ENCODE results near the gene SLC12A8. TPM values are rescaled to one million over a fixed set of nuclear protein-coding genes. Genes with fewer than 3 reads are reported as not detected.

Gene SLC12A8
- total RNA-seq, 1 donor from 2014 or later = 1.1 TPM

DNA sequence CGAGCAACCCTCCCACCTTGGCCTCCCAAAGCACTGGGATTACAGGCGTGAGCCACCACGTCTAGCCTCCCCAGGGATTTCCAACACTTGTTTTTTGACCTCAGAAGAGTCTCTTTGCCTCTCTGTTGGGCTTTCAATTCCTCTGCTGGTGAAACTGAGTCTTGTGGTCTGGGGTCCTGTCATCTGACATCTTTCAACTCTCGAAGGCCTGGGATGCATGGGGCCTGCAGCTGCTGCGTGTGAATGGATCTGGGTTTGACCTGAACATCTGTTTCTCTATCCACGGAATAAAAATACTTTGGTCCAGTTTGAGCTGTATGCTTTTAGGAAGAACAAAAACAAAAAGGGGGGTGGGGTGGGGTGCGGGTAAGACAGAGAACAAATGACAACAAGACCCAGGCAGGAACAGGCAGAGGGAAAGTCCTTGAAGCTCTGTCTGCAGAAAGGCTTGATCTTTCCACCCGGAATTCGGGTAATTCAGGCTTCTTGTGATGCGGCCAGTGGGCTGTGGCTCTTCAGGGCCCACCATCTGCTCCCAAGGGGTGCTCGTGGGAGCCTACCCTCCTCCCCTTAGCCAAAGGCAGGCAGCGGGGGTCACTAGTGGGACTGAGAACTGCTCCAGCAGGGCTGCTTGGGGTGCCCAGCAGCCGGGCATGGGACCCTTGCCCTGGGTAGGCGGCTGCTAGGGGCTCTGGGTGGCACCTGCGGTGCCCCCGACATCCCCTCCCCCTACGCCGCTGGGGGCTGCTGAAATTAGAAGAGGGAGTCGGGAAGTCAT, 71.5 kb downstream of the SLC12A8 start:
- Mint-ChIP-seq H3K9me3 (no peaks in the 10 kb centered on the region), H3K27me3 (peaks cover 45% of the 10 kb centered on the region), H3K27ac (peak overlapping the region; percentile 90), H3K36me3 (ENCODE audit: low read depth) (peaks cover 2% of the 10 kb centered on the region), H3K4me3 (peak overlapping the region; percentile 82), H3K4me1 (peaks cover 66% of the 10 kb centered on the region)
- intact Hi-C loops (cut with micrococcal nuclease) = loop anchor here (1.0 to 5.0 kb wide), 8 partner anchors 9 to 144 kb away; no protein-coding TSS in a partner anchor
- no peak for DNase-seq

DNA sequence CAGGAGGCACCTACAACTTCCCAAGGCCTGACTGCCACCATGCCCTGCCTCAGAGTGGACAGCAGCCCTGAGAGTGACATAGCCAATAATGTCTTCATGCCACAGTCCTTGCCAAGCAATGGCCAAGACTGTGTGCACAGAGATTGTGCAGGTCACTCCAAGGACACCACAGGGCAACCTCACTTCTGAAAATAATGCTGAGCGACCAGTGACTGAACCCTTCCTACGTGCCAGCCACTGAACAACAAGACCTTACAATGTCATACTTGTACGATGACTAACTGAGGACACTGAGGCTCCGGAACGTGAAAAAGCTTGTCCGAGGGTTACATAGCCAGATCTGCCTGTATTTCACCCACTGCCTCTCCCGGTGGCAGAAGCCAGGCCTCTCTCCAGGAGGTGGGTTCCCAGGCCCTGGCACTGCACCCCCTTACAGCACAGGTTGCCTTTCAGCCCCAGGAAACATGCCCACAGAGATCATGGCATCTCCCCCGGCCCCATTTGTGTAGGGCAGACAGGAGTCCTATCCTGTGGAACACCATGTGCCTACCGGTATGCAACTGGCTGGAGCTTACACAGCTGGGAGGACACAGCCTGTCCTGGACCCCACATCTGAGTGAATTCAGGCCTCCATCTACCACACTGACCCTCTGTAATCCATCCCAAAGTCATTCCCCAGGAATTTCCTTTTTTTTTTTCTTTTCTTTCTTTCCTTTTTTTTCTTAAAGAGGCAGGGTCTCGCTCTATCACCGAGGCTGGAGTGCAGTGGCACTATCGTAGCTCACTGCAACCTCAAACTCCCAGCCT, 72.3 kb downstream of the SLC12A8 start:
- Mint-ChIP-seq H3K27me3 (peaks cover 49% of the 10 kb centered on the region), H3K36me3 (ENCODE audit: low read depth) (peaks cover 2% of the 10 kb centered on the region), H3K9me3 (no peaks in the 10 kb centered on the region), H3K4me1 (peaks cover 65% of the 10 kb centered on the region), H3K27ac (no peak overlapping the region), H3K4me3 (peak overlapping the region; percentile 82)
- no peak for DNase-seq
- intact Hi-C loops (cut with micrococcal nuclease) = loop anchor here (5.0 kb wide), 3 partner anchors 92 to 143 kb away; no protein-coding TSS in a partner anchor

DNA sequence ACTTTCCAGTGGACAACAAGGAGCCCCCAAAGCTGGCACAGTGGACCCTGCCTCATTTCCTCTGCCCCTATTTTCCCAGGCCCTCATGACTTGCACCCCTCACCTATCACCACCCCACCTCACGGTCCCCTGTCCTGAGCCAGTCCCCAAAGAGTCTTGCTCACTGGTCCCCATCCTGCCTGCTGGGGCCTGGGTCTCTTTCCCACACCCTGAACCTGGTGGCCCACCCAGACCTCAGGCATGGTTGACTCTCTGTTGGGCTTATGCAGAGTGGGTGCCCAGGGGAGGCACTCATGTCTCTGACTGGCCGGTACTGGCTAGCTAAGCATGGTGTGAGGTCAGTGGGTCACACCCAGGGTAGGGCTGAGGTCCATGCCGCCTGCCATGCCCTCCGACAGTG, 73.2 kb downstream of the SLC12A8 start:
- Mint-ChIP-seq H3K27ac (no peak overlapping the region), H3K27me3 (peaks cover 48% of the 10 kb centered on the region), H3K4me3 (no peak overlapping the region), H3K36me3 (ENCODE audit: low read depth) (peaks cover 2% of the 10 kb centered on the region), H3K4me1 (peaks cover 66% of the 10 kb centered on the region), H3K9me3 (peaks cover 3% of the 10 kb centered on the region)
- intact Hi-C loops (cut with micrococcal nuclease) = no loop called here
- no peak for DNase-seq

DNA sequence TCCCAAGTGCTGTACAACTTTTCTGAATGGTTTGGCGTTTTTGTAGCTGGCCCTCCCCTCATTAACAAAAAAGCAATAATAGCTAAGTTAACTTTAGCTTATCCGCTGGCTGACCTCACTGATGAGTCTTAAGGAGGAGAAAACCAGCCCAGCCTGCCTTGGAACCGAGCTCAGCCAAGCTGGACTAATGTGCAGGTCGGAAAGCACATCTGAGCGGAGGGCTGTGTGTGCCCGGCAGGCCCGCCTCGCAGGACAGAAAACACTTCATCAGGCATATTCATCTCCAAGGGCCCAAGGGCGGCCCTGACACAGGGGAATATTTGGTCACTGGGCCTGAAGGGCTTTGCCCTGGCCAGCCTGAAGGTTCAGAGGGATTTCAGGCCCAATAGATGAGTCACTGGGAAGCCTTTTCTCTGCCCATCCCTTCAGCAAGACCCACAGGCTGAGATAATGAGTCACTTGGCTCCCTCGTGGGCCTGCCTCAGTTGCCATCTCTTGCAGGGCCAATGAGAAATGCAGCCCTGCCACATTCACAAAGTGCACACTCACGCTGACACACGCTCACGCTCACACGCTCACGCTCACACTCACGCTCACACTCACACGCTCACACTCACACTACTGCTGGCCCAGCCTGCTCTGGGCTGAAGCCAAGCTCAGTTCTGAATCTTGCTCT, 75.1 kb downstream of the SLC12A8 start:
- Mint-ChIP-seq H3K4me3 (peak overlapping the region; percentile 1), H3K27me3 (peaks cover 43% of the 10 kb centered on the region), H3K36me3 (ENCODE audit: low read depth) (peaks cover 4% of the 10 kb centered on the region), H3K4me1 (peaks cover 56% of the 10 kb centered on the region), H3K27ac (peak overlapping the region; percentile 15), H3K9me3 (peaks cover 9% of the 10 kb centered on the region)
- intact Hi-C loops (cut with micrococcal nuclease) = no loop called here
- no peak for DNase-seq

GRCh38 chr3:125136966-125137357, 75.6 kb downstream of the SLC12A8 start:
- Mint-ChIP-seq H3K9me3 (peaks cover 10% of the 10 kb centered on the region), H3K27me3 (peaks cover 44% of the 10 kb centered on the region), H3K4me3 (no peak overlapping the region), H3K27ac (no peak overlapping the region), H3K4me1 (peaks cover 55% of the 10 kb centered on the region), H3K36me3 (ENCODE audit: low read depth) (peaks cover 4% of the 10 kb centered on the region)
- no peak for DNase-seq
- intact Hi-C loops (cut with micrococcal nuclease) = loop anchor here (1.0 kb wide), 1 partner anchor 11 kb away; no protein-coding TSS in a partner anchor

- no peak overlapping the region for H3K4me3 Mint-ChIP-seq
- peaks cover 44% of the 10 kb centered on the region for H3K27me3 Mint-ChIP-seq
- H3K36me3 Mint-ChIP-seq (ENCODE audit: low read depth) = peaks cover 4% of the 10 kb centered on the region
- DNase-seq = no peak
- no peak overlapping the region for H3K27ac Mint-ChIP-seq
- peaks cover 52% of the 10 kb centered on the region for H3K4me1 Mint-ChIP-seq
- intact Hi-C loops (cut with micrococcal nuclease) = loop anchor here (1.0 kb wide), 1 partner anchor 10 kb away; no protein-coding TSS in a partner anchor
- H3K9me3 Mint-ChIP-seq = peaks cover 10% of the 10 kb centered on the region
These were observed 76.0 kb downstream of the SLC12A8 start for GRCh38 chr3:125136515-125136914.

- intact Hi-C loops (cut with micrococcal nuclease) = no loop called here
- Mint-ChIP-seq H3K9me3 (peaks cover 10% of the 10 kb centered on the region), H3K27me3 (peaks cover 45% of the 10 kb centered on the region), H3K27ac (no peak overlapping the region), H3K36me3 (ENCODE audit: low read depth) (peaks cover 4% of the 10 kb centered on the region), H3K4me3 (no peak overlapping the region), H3K4me1 (peaks cover 40% of the 10 kb centered on the region)
- DNase-seq = no peak
These were observed 77.6 kb downstream of the SLC12A8 start for GRCh38 chr3:125134952-125135351.

DNA sequence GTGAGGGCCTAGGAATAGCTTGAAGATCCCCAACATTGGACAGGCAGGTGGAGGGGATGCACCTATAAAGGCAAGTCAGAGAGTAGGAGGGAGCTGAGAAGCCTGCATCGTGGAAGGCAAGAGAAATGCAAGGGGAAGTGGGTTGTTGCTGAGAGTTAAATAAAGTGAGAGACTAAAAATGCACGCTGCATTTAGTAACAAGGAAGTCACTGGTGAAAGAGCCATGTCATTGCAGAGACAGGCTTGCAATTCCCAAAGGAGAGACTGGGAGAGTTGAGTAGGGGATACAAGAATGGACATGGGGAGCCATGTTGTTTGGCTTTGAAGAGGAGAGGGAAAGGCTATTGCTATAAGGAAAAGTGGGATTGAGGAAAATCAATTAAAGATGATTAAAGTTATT, 79.7 kb downstream of the SLC12A8 start:
- peaks cover 42% of the 10 kb centered on the region for H3K27me3 Mint-ChIP-seq
- intact Hi-C loops (cut with micrococcal nuclease) = loop anchor here (1.0 kb wide), 1 partner anchor 8 kb away; no protein-coding TSS in a partner anchor

DNA sequence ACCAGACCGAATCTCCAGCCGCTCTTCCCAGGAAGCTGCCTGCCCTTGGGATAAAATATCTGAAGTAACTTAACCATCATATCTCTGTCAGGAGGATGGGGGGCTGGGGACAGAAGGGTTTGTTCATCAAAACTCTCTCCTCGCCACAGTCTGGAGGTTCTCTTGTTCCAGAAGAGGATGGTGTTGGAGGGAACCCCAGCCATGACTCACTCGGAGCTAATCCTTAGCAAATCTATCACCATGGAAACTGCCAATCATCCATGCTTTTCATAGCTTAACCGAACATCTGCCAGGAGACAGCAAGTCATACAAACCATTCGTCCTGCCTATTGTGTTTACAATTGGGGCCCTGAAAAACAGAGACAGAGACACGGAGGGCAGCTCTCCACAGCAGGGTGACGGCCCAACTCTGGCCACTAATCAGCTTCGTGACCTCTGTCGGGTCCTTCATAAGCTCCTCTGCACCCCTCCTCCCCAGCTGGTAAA, 83.0 kb downstream of the SLC12A8 start:
- intact Hi-C loops (cut with micrococcal nuclease) = no loop called here
- no peak for DNase-seq

More for the DNA sequence above, 79.7 kb downstream of the SLC12A8 start:
- Mint-ChIP-seq H3K9me3 (peaks cover 10% of the 10 kb centered on the region), H3K4me3 (no peak overlapping the region), H3K27ac (no peak overlapping the region), H3K4me1 (peaks cover 41% of the 10 kb centered on the region), H3K36me3 (ENCODE audit: low read depth) (peaks cover 4% of the 10 kb centered on the region)
- DNase-seq = no peak

GRCh38 chr3:125128861-125129501, 83.6 kb downstream of the SLC12A8 start:
- peaks cover 44% of the 10 kb centered on the region for H3K4me1 Mint-ChIP-seq
- peak overlapping the region; percentile 6 for H3K4me3 Mint-ChIP-seq
- no peak for DNase-seq
- H3K36me3 Mint-ChIP-seq (ENCODE audit: low read depth) = peaks cover 2% of the 10 kb centered on the region
- H3K9me3 Mint-ChIP-seq = peaks cover 6% of the 10 kb centered on the region
- peak overlapping the region; percentile 10 for H3K27ac Mint-ChIP-seq
- intact Hi-C loops (cut with micrococcal nuclease) = no loop called here
- peaks cover 21% of the 10 kb centered on the region for H3K27me3 Mint-ChIP-seq

More for the DNA sequence above, 83.0 kb downstream of the SLC12A8 start:
- Mint-ChIP-seq H3K9me3 (peaks cover 9% of the 10 kb centered on the region), H3K4me1 (peaks cover 44% of the 10 kb centered on the region), H3K27me3 (peaks cover 24% of the 10 kb centered on the region), H3K36me3 (ENCODE audit: low read depth) (peaks cover 2% of the 10 kb centered on the region), H3K27ac (no peak overlapping the region), H3K4me3 (no peak overlapping the region)

DNA sequence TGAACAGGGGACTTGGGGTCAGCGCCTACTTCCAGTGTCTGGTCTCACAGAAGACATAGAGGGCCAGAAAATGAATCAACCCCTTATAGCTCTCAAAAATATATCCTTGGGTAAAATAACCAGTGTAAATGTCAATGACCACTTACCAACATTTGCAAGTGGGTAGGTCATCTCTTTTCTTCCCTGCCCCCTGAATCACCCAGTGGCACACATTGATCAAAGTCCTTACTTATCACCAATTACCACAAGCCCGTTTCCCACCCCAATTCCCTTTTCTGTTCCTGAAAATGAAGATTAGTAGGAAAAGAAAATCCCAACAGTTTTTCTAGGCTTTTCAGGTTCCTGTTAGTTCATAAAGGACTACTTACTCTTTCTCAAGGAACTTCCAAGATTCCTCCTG, 86.2 kb downstream of the SLC12A8 start:
- H3K4me1 Mint-ChIP-seq = peaks cover 54% of the 10 kb centered on the region
- intact Hi-C loops (cut with micrococcal nuclease) = loop anchor here (1.0 kb wide), 2 partner anchors 10 to 15 kb away; no protein-coding TSS in a partner anchor
- peaks cover 4% of the 10 kb centered on the region for H3K9me3 Mint-ChIP-seq
- H3K4me3 Mint-ChIP-seq = no peak overlapping the region
- no peak for DNase-seq
- peaks cover 3% of the 10 kb centered on the region for H3K36me3 Mint-ChIP-seq (ENCODE audit: low read depth)
- peaks cover 13% of the 10 kb centered on the region for H3K27me3 Mint-ChIP-seq
- no peak overlapping the region for H3K27ac Mint-ChIP-seq

DNA sequence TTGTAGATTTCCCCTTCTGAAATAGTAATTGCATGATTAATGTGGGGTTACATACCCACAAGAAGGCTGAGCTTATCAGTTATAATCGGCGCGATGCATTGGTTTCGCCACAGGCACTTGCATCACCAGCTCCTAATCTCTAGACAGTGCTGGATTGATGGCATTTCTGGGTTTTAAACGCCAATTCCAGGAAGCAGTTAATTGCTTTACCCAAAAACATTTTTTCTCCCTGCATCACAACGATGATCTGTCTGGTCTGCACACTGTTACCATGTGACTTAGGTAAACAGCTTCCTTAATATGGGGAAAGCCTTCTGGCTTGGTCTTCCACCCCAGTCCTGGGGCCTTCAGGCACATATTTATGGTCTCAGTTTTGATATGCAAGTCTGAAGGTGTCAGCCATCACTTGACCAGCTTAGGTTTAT, 86.7 kb downstream of the SLC12A8 start:
- Mint-ChIP-seq H3K27ac (peak overlapping the region; percentile 68), H3K27me3 (peaks cover 10% of the 10 kb centered on the region), H3K36me3 (ENCODE audit: low read depth) (peaks cover 3% of the 10 kb centered on the region), H3K4me3 (peak overlapping the region; percentile 9), H3K4me1 (peaks cover 59% of the 10 kb centered on the region), H3K9me3 (peaks cover 4% of the 10 kb centered on the region)
- DNase-seq = peak; percentile 78
- intact Hi-C loops (cut with micrococcal nuclease) = loop anchor here (1.0 to 2.0 kb wide), 4 partner anchors 10 to 73 kb away; no protein-coding TSS in a partner anchor
